SK-N-SH treated with all-trans-retinoic acid at 6 μM for 48 hours (cell line): ENCODE measurements around the gene PEX11G.

ENCODE experiments used
- ATAC-seq: fragments of 200-7000 bp; cut with Tn5 transposase; 3 replicates; pipeline ENCODE4 v1.9.1; 2020; ENCODE audit warnings: mild to moderate bottlenecking, moderate library complexity
- BACH2 ChIP-seq: fragments of 250-450 bp; sonication (Bioruptor Pico); IDR thresholded peaks from 2 replicates; pipeline ENCODE4 v1.9.0; 2021; ENCODE audit warnings: mild to moderate bottlenecking, borderline replicate concordance
- CREB5 ChIP-seq: fragments of 250-450 bp; sonication (Bioruptor Pico); IDR thresholded peaks from 2 replicates; pipeline ENCODE4 v1.5.1; 2020; ENCODE audit warnings: low read depth, mild to moderate bottlenecking, moderate library complexity
- CSDC2 ChIP-seq: fragments of 250-450 bp; sonication (Bioruptor Pico); IDR thresholded peaks from 2 replicates; pipeline ENCODE4 v1.5.0; 2020; ENCODE audit warnings: mild to moderate bottlenecking, moderate library complexity
- CSRNP3 ChIP-seq: fragments of 250-450 bp; sonication (Bioruptor Pico); IDR thresholded peaks from 2 replicates; pipeline ENCODE4 v1.5.1; 2021; ENCODE audit warnings: mild to moderate bottlenecking, moderate library complexity
- ESRRG ChIP-seq: fragments of 250-450 bp; sonication (Bioruptor Pico); IDR thresholded peaks from 2 replicates; pipeline ENCODE4 v1.6.1; 2021; ENCODE audit warnings: mild to moderate bottlenecking
- GLIS3 ChIP-seq: fragments of 250-450 bp; sonication (Bioruptor Pico); IDR thresholded peaks from 2 replicates; pipeline ENCODE4 v1.5.0; 2020; ENCODE audit warnings: mild to moderate bottlenecking, moderate library complexity
- PATZ1 ChIP-seq: fragments of 250-450 bp; sonication (Bioruptor Pico); IDR thresholded peaks from 2 replicates; pipeline ENCODE4 v1.8.0; 2020; ENCODE audit warnings: mild to moderate bottlenecking, moderate library complexity, borderline replicate concordance
- POU6F1 ChIP-seq: fragments of 250-450 bp; sonication (Bioruptor Pico); IDR thresholded peaks from 2 replicates; pipeline ENCODE4 v1.8.0; 2021; ENCODE audit warnings: low read depth, mild to moderate bottlenecking, moderate library complexity, borderline replicate concordance
- PPARA ChIP-seq: fragments of 250-450 bp; sonication (Bioruptor Pico); IDR thresholded peaks from 2 replicates; pipeline ENCODE4 v1.5.0; 2020; ENCODE audit warnings: mild to moderate bottlenecking, borderline replicate concordance
- SNAI2 ChIP-seq: fragments of 250-450 bp; sonication (Bioruptor Pico); IDR thresholded peaks from 2 replicates; pipeline ENCODE4 v1.5.0; 2020; ENCODE audit warnings: mild to moderate bottlenecking, moderate library complexity
- TCF4 ChIP-seq: fragments of 250-450 bp; sonication (Bioruptor Pico); IDR thresholded peaks from 2 replicates; pipeline ENCODE4 v1.8.0; 2021; ENCODE audit warnings: mild to moderate bottlenecking, moderate library complexity, borderline replicate concordance
- TOX ChIP-seq: fragments of 250-450 bp; sonication (Bioruptor Pico); IDR thresholded peaks from 2 replicates; pipeline ENCODE4 v1.8.0; 2021; ENCODE audit warnings: mild to moderate bottlenecking, moderate library complexity, borderline replicate concordance
- TSHZ2 ChIP-seq: fragments of 250-450 bp; sonication (Bioruptor Pico); IDR thresholded peaks from 2 replicates; pipeline ENCODE4 v1.5.0; 2020; ENCODE audit warnings: mild to moderate bottlenecking, moderate library complexity
- ZC3H10 ChIP-seq: fragments of 250-450 bp; sonication (Bioruptor Pico); IDR thresholded peaks from 2 replicates; pipeline ENCODE4 v1.5.1; 2021; ENCODE audit warnings: mild to moderate bottlenecking, moderate library complexity
- ZFP3 ChIP-seq: fragments of 250-450 bp; sonication (Bioruptor Pico); IDR thresholded peaks from 2 replicates; pipeline ENCODE4 v1.5.0; 2020; ENCODE audit warnings: mild to moderate bottlenecking, moderate library complexity
- ZFP30 ChIP-seq: fragments of 450-650 bp; formaldehyde crosslinking; IDR thresholded peaks from 2 replicates; pipeline ENCODE4 v1.5.0; 2022; ENCODE audit warnings: mild to moderate bottlenecking, moderate library complexity
- ZNF565 ChIP-seq: fragments of 450-650 bp; formaldehyde crosslinking; conservative IDR thresholded peaks from 2 replicates; pipeline ENCODE4 v1.5.0; 2020; ENCODE audit warnings: low read depth, mild to moderate bottlenecking, moderate library complexity
- ZNF70 ChIP-seq: fragments of 450-650 bp; formaldehyde crosslinking; IDR thresholded peaks from 2 replicates; pipeline ENCODE4 v1.5.0; 2020; ENCODE audit warnings: mild to moderate bottlenecking, moderate library complexity
- ZNF8 ChIP-seq: fragments of 450-650 bp; formaldehyde crosslinking; IDR thresholded peaks from 2 replicates; pipeline ENCODE4 v1.5.0; 2020; ENCODE audit warnings: mild to moderate bottlenecking, moderate library complexity

The PEX11G gene

GRCh38 chr19:7524992-7525739, 36.3 kb upstream of the PEX11G start:
- TF ChIP-seq ESRRG (CRISPR knock-in tag) (no peak), ZFP30 (CRISPR knock-in tag) (no peak), ZFP3 (CRISPR knock-in tag) (no peak)
- TF ChIP-seq, all 23 proteins: peak for 0
- no peak for ATAC-seq

- ATAC-seq = no peak
These were observed 35.7 kb upstream of the PEX11G start for GRCh38 chr19:7524523-7524922.

GRCh38 chr19:7522923-7523667, 34.3 kb upstream of the PEX11G start:
- no peak; the same call in 1 of the 3 replicates for ATAC-seq
- no peak for TF ChIP-seq TOX (CRISPR knock-in tag)
- TF ChIP-seq TCF4 (CRISPR knock-in tag) = no peak
- TF ChIP-seq ZNF8 (CRISPR knock-in tag) = no peak
- no peak for TF ChIP-seq GLIS3 (CRISPR knock-in tag)
- no peak for TF ChIP-seq POU6F1 (CRISPR knock-in tag)
- no peak for TF ChIP-seq ZFP3 (CRISPR knock-in tag)
- no peak for TF ChIP-seq ZC3H10 (CRISPR knock-in tag)
- TF ChIP-seq ZFP30 (CRISPR knock-in tag) = no peak

More at GRCh38 chr19:7524523-7524922, 35.7 kb upstream of the PEX11G start:
- TF ChIP-seq SNAI2 = no peak

GRCh38 chr19:7522072-7522922, 33.5 kb upstream of the PEX11G start, which contains the start of gene MCOLN1:
TSS of gene MCOLN1 (plus strand) at chr19:7522624. CDS start at chr19:7522751, 127 bp downstream.
- TF ChIP-seq TSHZ2 (CRISPR knock-in tag) = peak; percentile 53; the same call in 1 of the 2 replicates
- peak; percentile 77 for TF ChIP-seq ZFP3 (CRISPR knock-in tag)
- no peak for TF ChIP-seq ZNF70
- TF ChIP-seq ZFP30 (CRISPR knock-in tag) = no peak
- TF ChIP-seq CSDC2 (CRISPR knock-in tag) = 0 out of 2 replicates have a peak, but pooled peaks have one; percentile 42
- peak; percentile 79; the same call in 1 of the 2 replicates for TF ChIP-seq GLIS3 (CRISPR knock-in tag)
- TF ChIP-seq ESRRG (CRISPR knock-in tag) = 0 out of 2 replicates have a peak, but pooled peaks have one; percentile 41
- 0 out of 2 replicates have a peak, but pooled peaks have one; percentile 48 for TF ChIP-seq ZNF565
- 0 out of 2 replicates have a peak, but pooled peaks have one; percentile 52 for TF ChIP-seq PPARA
- TF ChIP-seq TOX (CRISPR knock-in tag) = no peak
- TF ChIP-seq SNAI2 = peak; percentile 59; the same call in 1 of the 2 replicates
- TF ChIP-seq CREB5 = 0 out of 2 replicates have a peak, but pooled peaks have one; percentile 18
- TF ChIP-seq, all 23 proteins: peak for 9
- ATAC-seq = peak; percentile 89

GRCh38 chr19:7521551-7522071, 32.8 kb upstream of the PEX11G start:
- TF ChIP-seq TOX (CRISPR knock-in tag) (no peak), BACH2 (CRISPR knock-in tag) (no peak), PPARA (no peak), CSRNP3 (CRISPR knock-in tag) (no peak), PATZ1 (CRISPR knock-in tag) (no peak), ZFP30 (CRISPR knock-in tag) (no peak)
- ATAC-seq = no peak
